ENCODE measurements around the gene LRMDA. TPM values are rescaled to one million over a fixed set of nuclear protein-coding genes. Genes with fewer than 3 reads are reported as not detected.

The LRMDA gene
- total RNA-seq, 3 donors from 2014 or later, result 8.3 to 17.1 (median 11.1) TPM

DNA sequence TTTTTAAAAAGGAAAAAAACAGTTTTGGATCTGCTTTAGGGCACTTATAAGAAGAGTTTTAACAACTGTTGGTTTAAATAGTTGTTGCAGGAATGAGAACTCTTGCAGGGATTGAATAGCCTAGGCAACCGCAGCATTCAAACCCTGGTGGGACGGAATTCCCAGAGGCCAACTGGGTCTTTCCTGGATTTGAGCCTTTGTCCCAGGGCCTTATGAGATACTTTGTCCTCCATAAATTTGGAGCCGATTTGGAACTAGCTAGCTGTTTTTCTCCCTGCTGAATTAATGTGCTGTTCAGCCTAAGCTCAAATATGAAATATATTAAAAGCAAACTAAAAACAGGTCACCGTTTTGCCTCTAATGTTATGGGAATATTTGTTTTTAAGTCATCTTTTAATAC lies 109.6 kb downstream of the LRMDA start:
- no peaks in the 10 kb centered on the region for H3K4me1 ChIP-seq
- intact Hi-C loops (cut with DNase I; ENCODE audit: low total_unique reads), result no loop called here
- no peaks in the 10 kb centered on the region for H3K9me3 ChIP-seq
- no peaks in the 10 kb centered on the region for H3K27me3 ChIP-seq
- no peak for DNase-seq (ENCODE audit: low spot score in 2 of 2)
- H3K36me3 ChIP-seq, result no peaks in the 10 kb centered on the region
- H3K27ac ChIP-seq, result no peak overlapping the region
- H3K4me3 ChIP-seq, result no peak overlapping the region
- TF ChIP-seq POLR2AphosphoS5 (IDR thresholded peaks at IDR 0.05) (no peak), POLR2A (IDR thresholded peaks at IDR 0.05) (no peak)
- TF ChIP-seq, protein P1, sequence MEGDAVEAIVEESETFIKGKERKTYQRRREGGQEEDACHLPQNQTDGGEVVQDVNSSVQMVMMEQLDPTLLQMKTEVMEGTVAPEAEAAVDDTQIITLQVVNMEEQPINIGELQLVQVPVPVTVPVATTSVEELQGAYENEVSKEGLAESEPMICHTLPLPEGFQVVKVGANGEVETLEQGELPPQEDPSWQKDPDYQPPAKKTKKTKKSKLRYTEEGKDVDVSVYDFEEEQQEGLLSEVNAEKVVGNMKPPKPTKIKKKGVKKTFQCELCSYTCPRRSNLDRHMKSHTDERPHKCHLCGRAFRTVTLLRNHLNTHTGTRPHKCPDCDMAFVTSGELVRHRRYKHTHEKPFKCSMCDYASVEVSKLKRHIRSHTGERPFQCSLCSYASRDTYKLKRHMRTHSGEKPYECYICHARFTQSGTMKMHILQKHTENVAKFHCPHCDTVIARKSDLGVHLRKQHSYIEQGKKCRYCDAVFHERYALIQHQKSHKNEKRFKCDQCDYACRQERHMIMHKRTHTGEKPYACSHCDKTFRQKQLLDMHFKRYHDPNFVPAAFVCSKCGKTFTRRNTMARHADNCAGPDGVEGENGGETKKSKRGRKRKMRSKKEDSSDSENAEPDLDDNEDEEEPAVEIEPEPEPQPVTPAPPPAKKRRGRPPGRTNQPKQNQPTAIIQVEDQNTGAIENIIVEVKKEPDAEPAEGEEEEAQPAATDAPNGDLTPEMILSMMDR (IDR thresholded peaks at IDR 0.05), result no peak

DNA sequence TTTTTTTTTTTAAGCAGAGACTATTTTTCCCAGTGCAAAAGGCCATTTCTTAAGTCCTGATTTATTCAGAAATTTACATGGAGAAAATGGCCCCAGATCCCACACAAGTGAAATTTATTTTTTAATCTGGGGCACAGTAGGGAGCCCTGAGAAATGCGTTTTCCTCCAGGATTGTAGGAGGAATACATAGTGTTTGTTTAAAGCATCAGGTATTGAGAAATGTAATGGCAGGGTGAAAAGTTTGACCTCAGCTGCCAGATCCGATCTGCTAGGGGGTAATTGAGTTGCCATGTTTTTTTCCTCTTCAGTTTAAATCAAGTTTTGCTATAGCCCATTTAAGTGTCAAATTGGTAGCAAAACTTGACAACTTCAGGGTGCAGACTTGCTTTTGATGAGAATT lies 110.0 kb downstream of the LRMDA start:
- intact Hi-C loops (cut with DNase I; ENCODE audit: low total_unique reads), result no loop called here
- no peaks in the 10 kb centered on the region for H3K36me3 ChIP-seq
- TF ChIP-seq, protein P1 (IDR thresholded peaks at IDR 0.05), result no peak
- TF ChIP-seq POLR2AphosphoS5 (IDR thresholded peaks at IDR 0.05) (no peak), POLR2A (IDR thresholded peaks at IDR 0.05) (no peak)

DNA sequence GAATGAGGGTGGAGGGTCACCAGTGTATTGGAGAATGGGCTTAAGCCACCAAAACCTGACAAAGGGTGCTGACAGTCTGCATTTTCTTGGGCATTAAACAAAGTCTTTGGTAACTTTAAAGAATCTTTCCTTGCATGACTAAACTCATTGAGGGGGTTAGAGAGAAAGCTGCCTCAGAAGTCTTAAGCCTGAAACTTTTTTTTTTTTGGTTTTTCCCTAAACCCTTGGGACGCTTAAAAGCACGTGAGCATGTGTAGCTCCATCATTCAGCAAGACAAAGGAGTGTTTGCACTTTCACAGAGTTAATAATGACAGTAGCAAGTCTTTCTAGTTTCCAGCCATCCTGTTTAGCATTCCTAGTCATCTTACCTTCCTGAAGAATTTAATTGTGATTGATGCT lies 110.7 kb downstream of the LRMDA start:
- intact Hi-C loops (cut with DNase I; ENCODE audit: low total_unique reads), result no loop called here
- Histone ChIP-seq H3K4me3 (no peak overlapping the region), H3K4me1 (no peaks in the 10 kb centered on the region), H3K27ac (no peak overlapping the region), H3K27me3 (no peaks in the 10 kb centered on the region), H3K9me3 (no peaks in the 10 kb centered on the region), H3K36me3 (no peaks in the 10 kb centered on the region)
- DNase-seq (ENCODE audit: low spot score in 2 of 2), result no peak
- TF ChIP-seq, protein P1 (IDR thresholded peaks at IDR 0.05), result no peak
- TF ChIP-seq POLR2AphosphoS5 (IDR thresholded peaks at IDR 0.05), result peak in 1 of 3 donors; percentile 11
- no peak for TF ChIP-seq POLR2A (IDR thresholded peaks at IDR 0.05)

More for the DNA sequence above, 110.0 kb downstream of the LRMDA start:
- H3K4me1 ChIP-seq, result no peaks in the 10 kb centered on the region
- H3K27ac ChIP-seq, result no peak overlapping the region
- H3K4me3 ChIP-seq, result no peak overlapping the region
- DNase-seq (ENCODE audit: low spot score in 2 of 2), result no peak
- no peaks in the 10 kb centered on the region for H3K9me3 ChIP-seq
- H3K27me3 ChIP-seq, result no peaks in the 10 kb centered on the region

DNA sequence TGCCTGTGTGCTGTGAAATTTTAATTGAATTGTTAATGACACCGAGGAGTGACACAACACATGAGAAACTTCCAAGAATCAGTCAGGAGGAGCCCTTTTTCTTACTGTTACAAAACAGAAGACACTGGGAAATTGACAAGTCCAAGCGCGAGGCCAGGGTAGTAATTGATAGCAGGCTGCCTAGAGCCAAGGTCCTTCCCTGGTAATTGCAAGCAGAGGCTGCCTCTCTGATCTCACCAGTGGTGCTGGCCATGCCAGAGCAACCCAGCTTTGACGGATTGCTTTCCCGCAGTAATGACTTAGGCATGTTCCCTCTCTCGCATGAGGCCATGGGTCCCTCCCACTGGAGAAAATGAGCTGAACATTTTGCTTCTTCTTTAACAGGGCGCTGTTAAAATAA lies 111.5 kb downstream of the LRMDA start:
- Histone ChIP-seq H3K36me3 (no peaks in the 10 kb centered on the region), H3K27ac (no peak overlapping the region), H3K4me3 (no peak overlapping the region), H3K9me3 (no peaks in the 10 kb centered on the region), H3K27me3 (no peaks in the 10 kb centered on the region), H3K4me1 (no peaks in the 10 kb centered on the region)
- DNase-seq (ENCODE audit: low spot score in 2 of 2), result peak; percentile 18 to 54
- TF ChIP-seq POLR2AphosphoS5 (IDR thresholded peaks at IDR 0.05) (peak in 2 of 3 donors; percentile 33 to 99), POLR2A (IDR thresholded peaks at IDR 0.05) (no peak)
- TF ChIP-seq, protein P1 (IDR thresholded peaks at IDR 0.05), result no peak
- intact Hi-C loops (cut with DNase I; ENCODE audit: low total_unique reads), result no loop called here

DNA sequence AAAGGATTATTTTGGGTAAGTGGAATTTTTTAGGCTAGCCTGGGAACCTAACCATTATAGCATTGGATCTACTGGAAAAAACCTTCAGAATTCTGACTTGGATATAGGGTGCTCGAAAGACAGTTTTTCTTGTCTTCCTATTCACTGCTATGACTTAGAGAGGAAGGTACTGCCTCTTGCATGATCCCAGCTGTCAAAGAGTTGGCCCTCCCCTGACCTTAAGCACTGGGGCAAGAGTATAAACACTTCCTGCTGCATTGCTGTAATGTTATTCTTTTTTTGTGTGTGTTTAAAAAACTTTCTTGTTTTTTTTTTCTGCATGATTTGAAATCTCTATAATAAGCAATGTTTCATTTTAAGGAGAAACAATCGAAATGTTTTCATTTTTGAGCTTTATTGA lies 113.0 kb downstream of the LRMDA start:
- no peak overlapping the region for H3K27ac ChIP-seq
- no peak overlapping the region for H3K4me3 ChIP-seq
- intact Hi-C loops (cut with DNase I; ENCODE audit: low total_unique reads), result no loop called here
- no peaks in the 10 kb centered on the region for H3K4me1 ChIP-seq
- no peaks in the 10 kb centered on the region for H3K27me3 ChIP-seq
- TF ChIP-seq POLR2AphosphoS5 (IDR thresholded peaks at IDR 0.05), result no peak
- TF ChIP-seq, protein P1 (IDR thresholded peaks at IDR 0.05), result no peak
- no peak for TF ChIP-seq POLR2A (IDR thresholded peaks at IDR 0.05)
- no peaks in the 10 kb centered on the region for H3K36me3 ChIP-seq
- H3K9me3 ChIP-seq, result no peaks in the 10 kb centered on the region
- DNase-seq (ENCODE audit: low spot score in 2 of 2), result no peak
